HepG2 (cell line): ENCODE measurements around the gene GDAP1L1. TPM values are rescaled to one million over a fixed set of nuclear protein-coding genes. Genes with fewer than 3 reads are reported as not detected.

ENCODE experiments used
- AGO2 ChIP-seq: fragments of 200-400 bp; formaldehyde crosslinking; optimal IDR thresholded peaks from 2 replicates; pipeline ENCODE3; 2017; ENCODE audit warnings: mild to moderate bottlenecking, low read depth, low read length, moderate library complexity
- DZIP1 ChIP-seq: sonication (generic); formaldehyde crosslinking; IDR thresholded peaks from 2 replicates; pipeline ENCODE4 v1.5.0; 2020; ENCODE audit warnings: mild to moderate bottlenecking, missing genetic modification reagents
- FOXP1 ChIP-seq, 2 experiments: fragments of 450-650 bp in 1 of 2; IDR thresholded peaks; 2 replicates each; pipeline ENCODE4 v1.6.1; 2017 to 2018; ENCODE audit warnings: antibody characterized with exemption in 1 of 2
- GLMP ChIP-seq: sonication (generic); formaldehyde crosslinking; IDR thresholded peaks from 2 replicates; pipeline ENCODE4 v1.9.0; 2021; ENCODE audit warnings: missing genetic modification reagents, mild to moderate bottlenecking, borderline replicate concordance
- SRF ChIP-seq: IDR thresholded peaks from 2 replicates; pipeline ENCODE4 v1.6.1; 2011; ENCODE audit warnings: mild to moderate bottlenecking, low read depth, low read length, moderate library complexity
- TBX2 ChIP-seq: sonication (generic); formaldehyde crosslinking; IDR thresholded peaks from 2 replicates; pipeline ENCODE4 v1.5.0; 2020; ENCODE audit warnings: missing genetic modification reagents, mild to moderate bottlenecking, borderline replicate concordance
- ZBED4 ChIP-seq: sonication (generic); formaldehyde crosslinking; IDR thresholded peaks from 2 replicates; pipeline ENCODE4 v1.4.0; 2020; ENCODE audit warnings: missing genetic modification reagents, borderline replicate concordance
- ZBTB8A ChIP-seq: sonication (generic); formaldehyde crosslinking; IDR thresholded peaks from 2 replicates; pipeline ENCODE4 v1.4.0; 2020; ENCODE audit warnings: mild to moderate bottlenecking, low read depth, missing genetic modification reagents, borderline replicate concordance
- ZFAT ChIP-seq: sonication (generic); formaldehyde crosslinking; conservative IDR thresholded peaks from 2 replicates; pipeline ENCODE4 v1.8.1; 2023; ENCODE audit warnings: missing genetic modification reagents, inconsistent platforms
- ZFP90 ChIP-seq: sonication (generic); formaldehyde crosslinking; IDR thresholded peaks from 2 replicates; pipeline ENCODE4 v1.8.0; 2022; ENCODE audit warnings: missing genetic modification reagents, mild to moderate bottlenecking, inconsistent platforms, borderline replicate concordance
- ZHX2 ChIP-seq, 2 experiments: sonication (generic) in 1 of 2; formaldehyde crosslinking in 1 of 2; IDR thresholded peaks; 2 replicates each; pipeline versions ENCODE4 v1.6.1 to v1.9.0; 2014 to 2022; ENCODE audit warnings: antibody characterized with exemption in 1 of 2, borderline replicate concordance in 1 of 2, inconsistent platforms in 1 of 2, low read depth in 1 of 2, missing genetic modification reagents in 1 of 2
- ZNF543 ChIP-seq: sonication (generic); formaldehyde crosslinking; IDR thresholded peaks from 2 replicates; pipeline ENCODE4 v1.4.0; 2020; ENCODE audit warnings: mild to moderate bottlenecking, missing genetic modification reagents
- polyA plus RNA-seq, 8 experiments: library from polyadenylated mRNA; depleted of rRNA in 3 of 8; stranded (reverse) in 7 of 8; unstranded in 1 of 8; fragments of >200 nt; fragmentation: Illumina TruSeq in 4 of 8; extraction: Trizol in 4 of 8; gene quantifications; 2 replicates each; pipeline versions ENCODE4 v1.2.1 to v1.2.3, GENCODE V29; 2011 to 2016; ENCODE audit warnings: low read depth in 4 of 8, missing spikeins in 1 of 8, mixed read lengths in 1 of 8; ENCODE audit not compliant: insufficient read depth in 1 of 8
- total RNA-seq, 5 experiments: library from RNA; depleted of rRNA; stranded (reverse); fragments of >200 nt; fragmentation: Illumina TruSeq; extraction: Trizol; gene quantifications; 2 replicates each; pipeline ENCODE4 v1.2.3, GENCODE V29; 2016; ENCODE audit warnings: low read depth in 1 of 5

Gene GDAP1L1
- total and polyA plus RNA-seq, 2 of the 13 experiments (the other 11 are each of a cell fraction or from before 2014, with no cell fraction given) = 0.04 TPM; not detected in 1

GRCh38 chr20:44210406-44211176, 36.5 kb upstream of the GDAP1L1 start, which contains the start of gene OSER1 (continued):
- no peak for TF ChIP-seq GLMP (CRISPR knock-in tag)
- TF ChIP-seq ZNF543 (CRISPR knock-in tag) = 0 out of 2 replicates have a peak, but pooled peaks have one; percentile 76
- TF ChIP-seq TBX2 (CRISPR knock-in tag) = peak; percentile 89
- no peak for TF ChIP-seq FOXP1 (IDR thresholded peaks at IDR 0.05)
- peak; percentile 72 for TF ChIP-seq FOXP1 (CRISPR knock-in tag; IDR thresholded peaks at IDR 0.05)
- no peak for TF ChIP-seq ZBTB8A (CRISPR knock-in tag)
- no peak; the same call in 1 of the 2 replicates for TF ChIP-seq DZIP1
- TF ChIP-seq ZHX2 (IDR thresholded peaks at IDR 0.05; ENCODE audit: low read depth) = peak; percentile 89; the same call in 1 of the 2 replicates
- peak; percentile 88; the same call in 1 of the 2 replicates for TF ChIP-seq ZHX2 (CRISPR knock-in tag; IDR thresholded peaks at IDR 0.05; ENCODE audit: borderline replicate concordance)
- TF ChIP-seq ZBED4 (CRISPR knock-in tag) = peak; percentile 62; the same call in 1 of the 2 replicates
- TF ChIP-seq ZFAT (CRISPR knock-in tag) = peak; percentile 87
- TF ChIP-seq ZFP90 (CRISPR knock-in tag) = no peak
- TF ChIP-seq SRF = no peak
- peak; percentile 87 for TF ChIP-seq AGO2
